ENCODE results near the gene SRGAP3.
"Not testable (repeated sequence)": the region's sequence is repeated elsewhere in the genome, so short reads cannot be mapped to it uniquely, and the experiment has no call there.

Gene SRGAP3

DNA sequence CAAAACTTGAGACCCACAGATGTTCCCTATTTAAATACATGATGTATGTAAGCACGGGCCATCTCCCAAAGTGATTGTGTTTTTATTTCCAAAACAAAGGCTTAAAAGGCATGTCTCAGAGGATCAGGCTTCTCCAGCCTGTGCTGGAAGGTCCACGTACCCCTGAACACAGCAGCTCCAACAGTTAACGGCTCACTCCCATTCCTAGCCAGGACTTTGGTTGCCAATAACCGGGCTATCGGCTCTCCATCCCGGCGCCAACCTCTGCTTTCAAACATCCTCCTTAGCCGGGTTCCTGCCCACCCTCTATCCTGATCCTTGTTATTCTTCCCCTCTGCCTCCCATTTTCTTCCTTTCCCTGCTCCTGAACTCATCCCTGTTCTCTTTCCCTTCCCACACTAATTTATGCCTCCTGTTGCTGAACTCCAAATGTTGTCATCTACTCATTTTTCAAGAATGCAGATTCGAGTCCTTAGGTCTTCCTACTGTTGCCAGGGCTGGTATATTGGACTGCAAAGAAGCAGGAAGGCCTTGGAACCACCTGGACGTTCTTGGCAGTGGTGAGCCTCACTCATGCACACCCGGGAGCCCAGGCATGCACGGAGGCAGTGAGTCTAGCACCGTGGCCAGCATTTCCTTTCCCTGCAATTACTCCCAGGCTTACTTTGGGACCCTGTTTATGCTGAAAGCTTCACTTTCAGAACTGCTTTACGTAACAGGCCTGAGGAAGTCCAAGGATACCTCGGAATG is 157.8 kb downstream of the SRGAP3 start:
- Histone ChIP-seq H2AFZ (ENCODE audit: low read length) (no peak overlapping the region), H4K20me1 (ENCODE audit: insufficient read depth, low read length, poor library complexity, severe bottlenecking) (no peaks in the 10 kb centered on the region), H3K27me3 (ENCODE audit: insufficient read depth, low read length, poor library complexity, severe bottlenecking) (no peaks in the 10 kb centered on the region), H3K9me2 (replicated peaks; ENCODE audit: low read depth, low read length) (no peaks in the 10 kb centered on the region), H3F3A (ENCODE audit: low read depth) (no peaks in the 10 kb centered on the region), H3K79me2 (ENCODE audit: insufficient read depth, low read length) (no peaks in the 10 kb centered on the region), H3K4me2 (ENCODE audit: low read depth, low read length, poor library complexity, severe bottlenecking) (no peak overlapping the region), H3K9ac (ENCODE audit: low read depth, low read length, poor library complexity, severe bottlenecking) (no peak overlapping the region), H3K4me1 (ENCODE audit: insufficient read depth, low read length, poor library complexity, severe bottlenecking) (no peaks in the 10 kb centered on the region), H3K4me3 (ENCODE audit: low read length, poor library complexity, severe bottlenecking) (no peak overlapping the region), H3K9me3 (ENCODE audit: insufficient read depth, low read depth, low read length) (no peaks in the 10 kb centered on the region), H3K36me3 (ENCODE audit: insufficient read depth, low read length) (peaks cover 4% of the 10 kb centered on the region; the same call in 1 of the 2 replicates)
- TF ChIP-seq, protein P1, sequence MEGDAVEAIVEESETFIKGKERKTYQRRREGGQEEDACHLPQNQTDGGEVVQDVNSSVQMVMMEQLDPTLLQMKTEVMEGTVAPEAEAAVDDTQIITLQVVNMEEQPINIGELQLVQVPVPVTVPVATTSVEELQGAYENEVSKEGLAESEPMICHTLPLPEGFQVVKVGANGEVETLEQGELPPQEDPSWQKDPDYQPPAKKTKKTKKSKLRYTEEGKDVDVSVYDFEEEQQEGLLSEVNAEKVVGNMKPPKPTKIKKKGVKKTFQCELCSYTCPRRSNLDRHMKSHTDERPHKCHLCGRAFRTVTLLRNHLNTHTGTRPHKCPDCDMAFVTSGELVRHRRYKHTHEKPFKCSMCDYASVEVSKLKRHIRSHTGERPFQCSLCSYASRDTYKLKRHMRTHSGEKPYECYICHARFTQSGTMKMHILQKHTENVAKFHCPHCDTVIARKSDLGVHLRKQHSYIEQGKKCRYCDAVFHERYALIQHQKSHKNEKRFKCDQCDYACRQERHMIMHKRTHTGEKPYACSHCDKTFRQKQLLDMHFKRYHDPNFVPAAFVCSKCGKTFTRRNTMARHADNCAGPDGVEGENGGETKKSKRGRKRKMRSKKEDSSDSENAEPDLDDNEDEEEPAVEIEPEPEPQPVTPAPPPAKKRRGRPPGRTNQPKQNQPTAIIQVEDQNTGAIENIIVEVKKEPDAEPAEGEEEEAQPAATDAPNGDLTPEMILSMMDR (conservative IDR thresholded peaks at IDR 0.05; ENCODE audit: low read length), result no peak
- TF ChIP-seq EZH2phosphoT487 (IDR thresholded peaks at IDR 0.05; ENCODE audit: borderline replicate concordance), result no peak

DNA sequence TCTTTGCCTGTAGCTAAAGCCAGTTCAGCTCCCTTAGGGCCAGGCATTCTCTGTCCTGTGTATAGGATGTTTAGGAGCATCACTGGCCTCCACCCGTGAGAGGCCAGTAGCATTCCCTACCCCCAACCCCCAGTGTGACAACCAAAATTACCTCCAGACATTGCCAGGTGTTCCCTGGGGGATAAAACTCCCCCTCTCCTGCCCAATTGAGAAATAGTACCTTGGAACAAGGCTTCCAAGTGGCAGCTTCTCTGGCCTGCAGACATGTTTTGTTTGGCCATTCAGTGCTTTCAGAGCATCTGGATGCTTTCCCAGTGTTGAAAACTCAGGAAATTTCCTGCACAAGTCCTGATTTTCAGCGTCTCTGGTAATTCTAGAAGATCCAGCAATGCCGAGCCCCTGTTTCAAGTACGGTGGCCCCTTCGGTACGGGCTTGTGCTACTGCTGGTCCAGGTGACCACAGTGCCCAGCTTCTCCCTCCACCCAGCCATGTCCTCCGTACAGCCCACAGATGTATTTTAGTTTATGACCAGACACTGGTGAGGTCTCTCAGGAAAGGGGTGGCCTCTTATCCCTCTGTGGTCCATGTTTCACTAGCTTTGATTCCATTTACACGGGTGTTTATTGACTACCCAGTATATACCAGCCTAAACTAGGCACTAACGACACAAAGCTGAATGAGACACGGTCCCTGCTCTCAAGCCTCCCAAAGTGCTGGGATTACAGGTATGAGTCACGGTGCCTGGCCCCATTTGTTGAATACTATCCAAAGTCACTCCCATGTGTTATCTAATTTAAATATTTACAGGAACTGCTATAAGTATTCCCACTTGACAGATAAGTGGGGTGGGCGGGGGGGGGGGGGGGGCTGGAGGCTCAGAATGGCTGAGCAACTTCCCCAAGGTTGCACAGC is 160.7 kb downstream of the SRGAP3 start:
- no peaks in the 10 kb centered on the region for H4K20me1 ChIP-seq (ENCODE audit: insufficient read depth, low read length, poor library complexity, severe bottlenecking)
- no peaks in the 10 kb centered on the region for H3K79me2 ChIP-seq (ENCODE audit: insufficient read depth, low read length)
- H3K9me3 ChIP-seq (ENCODE audit: insufficient read depth, low read depth, low read length), result no peaks in the 10 kb centered on the region
- H3F3A ChIP-seq (ENCODE audit: low read depth), result no peaks in the 10 kb centered on the region
- H3K4me3 ChIP-seq (ENCODE audit: low read length, poor library complexity, severe bottlenecking), result no peak overlapping the region
- H3K4me2 ChIP-seq (ENCODE audit: low read depth, low read length, poor library complexity, severe bottlenecking), result no peak overlapping the region
- TF ChIP-seq, protein P1 (conservative IDR thresholded peaks at IDR 0.05; ENCODE audit: low read length), result no peak
- no peak for TF ChIP-seq EZH2phosphoT487 (IDR thresholded peaks at IDR 0.05; ENCODE audit: borderline replicate concordance)
- no peak overlapping the region for H3K9ac ChIP-seq (ENCODE audit: low read depth, low read length, poor library complexity, severe bottlenecking)
- no peak overlapping the region for H2AFZ ChIP-seq (ENCODE audit: low read length)
- no peaks in the 10 kb centered on the region for H3K4me1 ChIP-seq (ENCODE audit: insufficient read depth, low read length, poor library complexity, severe bottlenecking)
- H3K27me3 ChIP-seq (ENCODE audit: insufficient read depth, low read length, poor library complexity, severe bottlenecking), result no peaks in the 10 kb centered on the region
- no peaks in the 10 kb centered on the region for H3K9me2 ChIP-seq (replicated peaks; ENCODE audit: low read depth, low read length)
- H3K36me3 ChIP-seq (ENCODE audit: insufficient read depth, low read length), result no peaks in the 10 kb centered on the region

DNA sequence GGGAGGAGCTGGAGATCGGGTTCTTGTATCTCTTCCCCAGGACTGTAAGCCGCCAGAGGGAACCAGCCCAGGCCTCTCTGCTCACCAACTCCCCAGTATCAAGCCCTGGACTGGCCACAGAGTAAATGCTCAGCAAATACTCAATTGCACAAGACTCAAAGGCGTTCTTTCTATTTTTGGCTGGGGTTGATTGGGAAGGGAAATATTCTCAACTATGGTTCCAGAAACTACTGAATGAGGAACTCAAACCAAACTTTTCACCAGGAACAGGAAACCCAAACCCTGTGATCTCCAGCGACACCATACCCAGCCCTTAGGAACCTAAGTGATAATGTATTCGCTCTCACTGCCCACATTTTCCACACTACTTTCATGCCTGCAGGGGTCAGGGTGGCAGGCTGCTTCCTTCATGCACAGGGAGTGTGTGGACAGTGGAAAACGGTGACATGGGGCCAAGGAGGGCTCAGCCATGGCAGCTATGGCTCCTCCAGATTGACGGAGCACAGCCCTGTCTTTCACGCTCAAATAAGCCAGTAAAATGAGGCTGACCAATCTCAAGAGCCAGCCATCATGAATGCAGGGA is 161.5 kb downstream of the SRGAP3 start:
- H3K79me2 ChIP-seq (ENCODE audit: insufficient read depth, low read length), result no peaks in the 10 kb centered on the region
- no peaks in the 10 kb centered on the region for H3K36me3 ChIP-seq (ENCODE audit: insufficient read depth, low read length)
- no peak overlapping the region for H3K4me3 ChIP-seq (ENCODE audit: low read length, poor library complexity, severe bottlenecking)
- no peaks in the 10 kb centered on the region for H3K9me2 ChIP-seq (replicated peaks; ENCODE audit: low read depth, low read length)
- H3K4me1 ChIP-seq (ENCODE audit: insufficient read depth, low read length, poor library complexity, severe bottlenecking), result no peaks in the 10 kb centered on the region
- no peak for TF ChIP-seq EZH2phosphoT487 (IDR thresholded peaks at IDR 0.05; ENCODE audit: borderline replicate concordance)
- TF ChIP-seq, protein P1 (conservative IDR thresholded peaks at IDR 0.05; ENCODE audit: low read length), result no peak
- H3K9ac ChIP-seq (ENCODE audit: low read depth, low read length, poor library complexity, severe bottlenecking), result no peak overlapping the region
- no peaks in the 10 kb centered on the region for H3F3A ChIP-seq (ENCODE audit: low read depth)
- no peak overlapping the region for H2AFZ ChIP-seq (ENCODE audit: low read length)
- H3K27me3 ChIP-seq (ENCODE audit: insufficient read depth, low read length, poor library complexity, severe bottlenecking), result no peaks in the 10 kb centered on the region
- no peak overlapping the region for H3K4me2 ChIP-seq (ENCODE audit: low read depth, low read length, poor library complexity, severe bottlenecking)
- no peaks in the 10 kb centered on the region for H3K9me3 ChIP-seq (ENCODE audit: insufficient read depth, low read depth, low read length)
- H4K20me1 ChIP-seq (ENCODE audit: insufficient read depth, low read length, poor library complexity, severe bottlenecking), result no peaks in the 10 kb centered on the region

DNA sequence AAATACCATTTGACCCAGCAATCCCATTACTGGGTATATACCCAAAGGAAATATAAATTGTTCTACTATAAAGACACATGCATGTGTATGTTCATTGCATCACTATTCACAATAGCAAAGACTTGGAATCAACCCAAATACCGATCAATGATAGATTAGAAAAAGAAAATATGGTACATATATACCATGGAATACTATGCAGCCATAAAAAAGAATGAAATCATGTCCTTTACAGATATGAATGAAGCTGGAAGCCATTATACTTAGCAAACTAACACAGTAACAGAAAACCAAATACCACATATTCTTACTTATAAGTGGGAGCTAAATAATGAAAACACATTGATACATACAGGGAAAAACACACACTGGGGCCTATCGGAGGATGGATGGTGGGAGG is 164.0 kb downstream of the SRGAP3 start:
- not testable (repeated sequence) for H2AFZ ChIP-seq (ENCODE audit: low read length); H3K9me3 ChIP-seq (ENCODE audit: insufficient read depth, low read depth, low read length); H3K36me3 ChIP-seq (ENCODE audit: insufficient read depth, low read length); H3K27me3 ChIP-seq (ENCODE audit: insufficient read depth, low read length, poor library complexity, severe bottlenecking); H3K4me1 ChIP-seq (ENCODE audit: insufficient read depth, low read length, poor library complexity, severe bottlenecking); H4K20me1 ChIP-seq (ENCODE audit: insufficient read depth, low read length, poor library complexity, severe bottlenecking); H3K4me2 ChIP-seq (ENCODE audit: low read depth, low read length, poor library complexity, severe bottlenecking); H3K4me3 ChIP-seq (ENCODE audit: low read length, poor library complexity, severe bottlenecking); H3K9me2 ChIP-seq (replicated peaks; ENCODE audit: low read depth, low read length); H3F3A ChIP-seq (ENCODE audit: low read depth); H3K9ac ChIP-seq (ENCODE audit: low read depth, low read length, poor library complexity, severe bottlenecking); H3K79me2 ChIP-seq (ENCODE audit: insufficient read depth, low read length)

Data from Loucy (cell line).